ENCODE measurements around the gene SUSD3.

DNA sequence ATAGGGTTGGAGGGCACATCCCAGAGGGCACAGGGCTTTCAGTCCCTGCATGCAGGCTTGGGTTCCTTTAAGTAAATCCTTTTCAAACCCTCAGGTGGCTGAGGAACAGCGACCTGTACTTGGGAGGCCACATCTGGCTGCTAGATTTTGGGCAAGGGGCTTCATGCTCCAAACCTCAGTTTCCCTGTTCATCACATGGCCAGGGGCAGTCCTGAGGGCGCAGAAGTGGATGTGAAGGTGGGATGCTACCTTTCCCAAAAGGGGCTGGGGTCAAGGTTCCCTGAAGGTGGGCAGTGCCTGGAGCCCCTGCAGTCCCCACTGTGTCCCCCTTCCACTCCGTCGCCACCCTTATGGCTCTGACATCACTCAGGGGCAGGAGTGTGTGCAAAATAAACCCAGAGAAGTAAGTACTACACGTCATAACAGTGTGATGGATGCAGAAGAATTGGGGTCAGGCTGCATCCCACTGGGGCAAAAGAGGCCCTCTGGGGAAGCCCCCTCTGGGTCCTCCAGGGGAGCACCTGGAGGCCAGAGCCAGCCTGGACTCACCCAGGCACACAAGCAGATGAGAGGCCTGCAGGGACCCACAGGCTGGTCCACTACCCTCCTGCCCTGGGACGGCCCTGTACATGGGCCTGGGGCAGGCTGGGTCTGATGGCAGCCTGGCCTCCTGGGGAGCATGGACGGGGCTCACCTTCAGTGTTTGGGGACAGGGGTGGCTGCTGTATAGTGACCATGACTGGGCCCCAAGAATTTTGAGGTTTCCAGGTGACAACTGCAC is 35.6 kb downstream of the SUSD3 start:
- TF ChIP-seq, protein P1, sequence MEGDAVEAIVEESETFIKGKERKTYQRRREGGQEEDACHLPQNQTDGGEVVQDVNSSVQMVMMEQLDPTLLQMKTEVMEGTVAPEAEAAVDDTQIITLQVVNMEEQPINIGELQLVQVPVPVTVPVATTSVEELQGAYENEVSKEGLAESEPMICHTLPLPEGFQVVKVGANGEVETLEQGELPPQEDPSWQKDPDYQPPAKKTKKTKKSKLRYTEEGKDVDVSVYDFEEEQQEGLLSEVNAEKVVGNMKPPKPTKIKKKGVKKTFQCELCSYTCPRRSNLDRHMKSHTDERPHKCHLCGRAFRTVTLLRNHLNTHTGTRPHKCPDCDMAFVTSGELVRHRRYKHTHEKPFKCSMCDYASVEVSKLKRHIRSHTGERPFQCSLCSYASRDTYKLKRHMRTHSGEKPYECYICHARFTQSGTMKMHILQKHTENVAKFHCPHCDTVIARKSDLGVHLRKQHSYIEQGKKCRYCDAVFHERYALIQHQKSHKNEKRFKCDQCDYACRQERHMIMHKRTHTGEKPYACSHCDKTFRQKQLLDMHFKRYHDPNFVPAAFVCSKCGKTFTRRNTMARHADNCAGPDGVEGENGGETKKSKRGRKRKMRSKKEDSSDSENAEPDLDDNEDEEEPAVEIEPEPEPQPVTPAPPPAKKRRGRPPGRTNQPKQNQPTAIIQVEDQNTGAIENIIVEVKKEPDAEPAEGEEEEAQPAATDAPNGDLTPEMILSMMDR (IDR thresholded peaks at IDR 0.05; ENCODE audit: low read depth, low read length): no peak
- TF ChIP-seq EZH2phosphoT487 (IDR thresholded peaks at IDR 0.05; ENCODE audit: low read depth): no peak
